PC-3 (cell line): ENCODE results near the gene CNTRL. TPM values are rescaled to one million over a fixed set of nuclear protein-coding genes. Genes with fewer than 3 reads are reported as not detected.

Experiments
- ATAC-seq: fragments of 200-7000 bp; cut with Tn5 transposase; 2 replicates; pipeline ENCODE4 v1.9.1; 2020; ENCODE audit warnings: mild to moderate bottlenecking, moderate library complexity
- BruUV-seq: library from RNA; stranded (reverse); fragments of 400-500 nt; replicated peaks from 2 replicates; lab custom pipeline; 2021; lab: Mats Ljungman, UMichigan
- CTCF ChIA-PET: fragments of 300-600 bp; sonication (Branson Sonifier 250); formaldehyde crosslinking; loops from one replicate; lab custom pipeline; 2022; ENCODE audit warnings: antibody characterized with exemption; lab: Charles Lee
- POLR2A ChIA-PET: fragments of 300-600 bp; sonication (Branson Sonifier 250); formaldehyde crosslinking; loops from one replicate; lab custom pipeline; 2022; ENCODE audit warnings: antibody characterized with exemption; ENCODE audit not compliant: unreplicated experiment; lab: Charles Lee
- DNase-seq: peaks from one replicate; pipeline ENCODE4 v3.0.0-alpha.2; 2015
- H2AFZ ChIP-seq: fragments of 300-600 bp; sonication (generic); 2 replicates; pipeline ENCODE4 v1.6.0; 2016; ENCODE audit warnings: antibody characterized with exemption, low read length
- H3F3A ChIP-seq: fragments of 300-600 bp; sonication (generic); one replicate; pipeline ENCODE4 v1.6.0; 2017; ENCODE audit warnings: antibody characterized with exemption, low read length, control low read depth, mild to moderate bottlenecking; ENCODE audit not compliant: unreplicated experiment
- H3K27ac ChIP-seq: fragments of 300-600 bp; sonication (generic); 2 replicates; pipeline ENCODE4 v1.5.1; 2016; ENCODE audit warnings: mild to moderate bottlenecking, low read length
- H3K27me3 ChIP-seq: fragments of 300-600 bp; sonication (generic); 2 replicates; pipeline ENCODE4 v1.6.1; 2016; ENCODE audit warnings: low read length, mixed read lengths
- H3K36me3 ChIP-seq: fragments of 300-600 bp; sonication (generic); 2 replicates; pipeline ENCODE4 v1.6.1; 2016; ENCODE audit warnings: low read depth, mixed run types, low read length, mixed read lengths
- H3K4me1 ChIP-seq: fragments of 300-600 bp; sonication (generic); 2 replicates; pipeline ENCODE4 v1.5.1; 2016; ENCODE audit warnings: low read length; ENCODE audit not compliant: insufficient read depth
- H3K4me2 ChIP-seq: fragments of 300-600 bp; sonication (generic); 2 replicates; pipeline ENCODE4 v1.6.0; 2016; ENCODE audit warnings: low read length
- H3K4me3 ChIP-seq: fragments of 300-600 bp; sonication (generic); 2 replicates; pipeline ENCODE4 v1.5.1; 2016; ENCODE audit warnings: mild to moderate bottlenecking, low read length, mixed read lengths
- H3K79me2 ChIP-seq: fragments of 300-600 bp; sonication (generic); 2 replicates; pipeline ENCODE4 v1.6.1; 2017; ENCODE audit warnings: low read length, mixed read lengths
- H3K9ac ChIP-seq: fragments of 300-600 bp; sonication (generic); 2 replicates; pipeline ENCODE4 v1.6.0; 2016; ENCODE audit warnings: mild to moderate bottlenecking, low read length
- H3K9me2 ChIP-seq: fragments of 300-600 bp; sonication (generic); replicated peaks from 2 replicates; pipeline ENCODE4 v1.6.1; 2016; ENCODE audit warnings: mixed run types, low read length, mixed read lengths
- H3K9me3 ChIP-seq: fragments of 300-600 bp; sonication (generic); 2 replicates; pipeline ENCODE4 v1.6.1; 2016; ENCODE audit warnings: low read length, mixed read lengths
- H4K20me1 ChIP-seq: fragments of 300-600 bp; sonication (generic); 2 replicates; pipeline ENCODE4 v1.6.1; 2016; ENCODE audit warnings: low read length, mixed read lengths
- CTCF ChIP-seq: fragments of 300-600 bp; sonication (generic); conservative IDR thresholded peaks from 2 replicates; pipeline ENCODE4 v1.5.1; 2017; ENCODE audit warnings: antibody characterized with exemption, low read depth, mild to moderate bottlenecking, low read length
- EZH2 ChIP-seq: fragments of 300-600 bp; sonication (generic); IDR thresholded peaks from one replicate; pipeline ENCODE4 v1.6.1; 2017; ENCODE audit warnings: antibody characterized with exemption, mild to moderate bottlenecking, low read length; ENCODE audit not compliant: unreplicated experiment
- EZH2phosphoT487 ChIP-seq: fragments of 300-600 bp; sonication (generic); IDR thresholded peaks from 2 replicates; pipeline ENCODE4 v1.6.1; 2018; ENCODE audit warnings: mild to moderate bottlenecking, antibody characterized with exemption, low read length, borderline replicate concordance
- intact Hi-C: fragments of 100-400 bp; cut with micrococcal nuclease; formaldehyde crosslinking; loops from 2 replicates; pipeline ENCODE4 v1.9.0; 2023
- total RNA-seq: library from RNA; depleted of rRNA; stranded (reverse); fragments of >200 nt; gene quantifications from 2 replicates; pipeline ENCODE4 v1.2.3, GENCODE V29; 2014

CNTRL gene
- total RNA-seq, 1 experiment from 2014 or later = 6.0 TPM

- peaks cover under 1% of the 10 kb centered on the region; the same call in 1 of the 2 replicates for H3K79me2 ChIP-seq
- no peaks in the 10 kb centered on the region for H4K20me1 ChIP-seq
- no peaks in the 10 kb centered on the region for H3K36me3 ChIP-seq
- POLR2A ChIA-PET = interaction anchor here (0.6 kb wide), 1 partner anchor 218 kb away, joined by 4 read pairs; no protein-coding TSS in a partner anchor
- no peak overlapping the region for H3K4me3 ChIP-seq
- no TSS peak for BruUV-seq
- no peaks in the 10 kb centered on the region for H3K9me3 ChIP-seq
- ATAC-seq (no peak), DNase-seq (no peak)
- CTCF ChIA-PET = no interaction called here
- no peaks in the 10 kb centered on the region; the same call in 1 of the 2 replicates for H3K4me1 ChIP-seq
- TF ChIP-seq EZH2 (no peak), CTCF (no peak), EZH2phosphoT487 (no peak)
- no peaks in the 10 kb centered on the region for H3K9me2 ChIP-seq
- no peak overlapping the region for H2AFZ ChIP-seq
- H3K27me3 ChIP-seq = no peaks in the 10 kb centered on the region
- H3K27ac ChIP-seq = no peak overlapping the region
- H3K4me2 ChIP-seq = no peak overlapping the region
- intact Hi-C loops = no loop called here
- H3K9ac ChIP-seq = no peak overlapping the region
- no peaks in the 10 kb centered on the region for H3F3A ChIP-seq
These were observed 132.7 kb downstream of the CNTRL start for GRCh38 chr9:121207371-121207940.

- intact Hi-C loops = no loop called here
- Histone ChIP-seq H3K27ac (no peak overlapping the region), H3K9ac (no peak overlapping the region), H3K79me2 (no peaks in the 10 kb centered on the region), H3K4me2 (no peak overlapping the region), H3K4me3 (no peak overlapping the region), H4K20me1 (no peaks in the 10 kb centered on the region), H3K4me1 (no peaks in the 10 kb centered on the region), H3K9me2 (no peaks in the 10 kb centered on the region), H3F3A (no peaks in the 10 kb centered on the region), H3K36me3 (no peaks in the 10 kb centered on the region), H2AFZ (no peak overlapping the region), H3K9me3 (no peaks in the 10 kb centered on the region), H3K27me3 (no peaks in the 10 kb centered on the region)
- ChIA-PET POLR2A (no interaction called here), CTCF (no interaction called here)
- ATAC-seq = no peak
- TF ChIP-seq EZH2phosphoT487 (no peak), EZH2 (no peak), CTCF (no peak)
- BruUV-seq = no TSS peak
- DNase-seq = no peak
These were observed 135.8 kb downstream of the CNTRL start for GRCh38 chr9:121210536-121210935.

- no peaks in the 10 kb centered on the region for H3K9me3 ChIP-seq
- H4K20me1 ChIP-seq = no peaks in the 10 kb centered on the region
- ATAC-seq = peak; percentile 99
- no peaks in the 10 kb centered on the region for H3K79me2 ChIP-seq
- no TSS peak for BruUV-seq
- H2AFZ ChIP-seq = peak overlapping the region; percentile 51
- no peak for TF ChIP-seq EZH2phosphoT487
- TF ChIP-seq CTCF = peak; percentile 93
- no peaks in the 10 kb centered on the region for H3K4me1 ChIP-seq
- H3K4me3 ChIP-seq = no peak overlapping the region
- intact Hi-C loops = loop anchor here (1.0 to 2.0 kb wide), 4 partner anchors 65 to 188 kb away; no protein-coding TSS in a partner anchor
- H3K27ac ChIP-seq = no peak overlapping the region
- no peaks in the 10 kb centered on the region for H3K27me3 ChIP-seq
- no peak overlapping the region for H3K9ac ChIP-seq
- DNase-seq = peak; percentile 87
- ChIA-PET CTCF (interaction anchor here (1.0 kb wide), 1 partner anchor 65 kb away, joined by 4 read pairs; no protein-coding TSS in a partner anchor), POLR2A (no interaction called here)
- no peaks in the 10 kb centered on the region for H3F3A ChIP-seq
- no peak overlapping the region for H3K4me2 ChIP-seq
- no peaks in the 10 kb centered on the region for H3K9me2 ChIP-seq
- no peaks in the 10 kb centered on the region for H3K36me3 ChIP-seq
These were observed 138.5 kb downstream of the CNTRL start for GRCh38 chr9:121213136-121213806.
